H9 (cell line): ENCODE data around the gene KCNMA1. TPM values are rescaled to one million over a fixed set of nuclear protein-coding genes. Genes with fewer than 3 reads are reported as not detected.

Experiments
- DNase-seq: peaks from one replicate; pipeline ENCODE4 v3.0.0-alpha.2; 2017
- H2AFZ ChIP-seq: one replicate; pipeline ENCODE4 v1.6.1; 2013; ENCODE audit warnings: mild to moderate bottlenecking, low read length, control low read depth, moderate library complexity
- H2AK5ac ChIP-seq: 2 replicates; pipeline ENCODE4 v1.6.1; 2013; ENCODE audit warnings: low read length, control low read depth, mixed read lengths; ENCODE audit not compliant: insufficient read length
- H2BK120ac ChIP-seq: one replicate; pipeline ENCODE4 v1.6.1; 2013; ENCODE audit warnings: low read depth, mild to moderate bottlenecking, low read length, control low read depth, inconsistent platforms; ENCODE audit not compliant: poor library complexity, severe bottlenecking
- H2BK12ac ChIP-seq: 2 replicates; pipeline ENCODE4 v1.6.1; 2013; ENCODE audit warnings: low read length, control low read depth, mixed read lengths, low read depth; ENCODE audit not compliant: insufficient read length
- H2BK15ac ChIP-seq: 2 replicates; pipeline ENCODE4 v1.6.1; 2013; ENCODE audit warnings: low read depth, low read length, control low read depth
- H2BK20ac ChIP-seq: one replicate; pipeline ENCODE4 v1.6.1; 2013; ENCODE audit warnings: low read depth, mild to moderate bottlenecking, low read length, control low read depth, inconsistent platforms; ENCODE audit not compliant: poor library complexity, severe bottlenecking
- H2BK5ac ChIP-seq: 2 replicates; pipeline ENCODE4 v1.6.1; 2013; ENCODE audit warnings: low read length, control low read depth, mixed read lengths; ENCODE audit not compliant: insufficient read length
- H3K14ac ChIP-seq: 2 replicates; pipeline ENCODE4 v1.6.1; 2013; ENCODE audit warnings: low read length, control low read depth; ENCODE audit not compliant: insufficient read depth
- H3K18ac ChIP-seq: 2 replicates; pipeline ENCODE4 v1.6.1; 2013; ENCODE audit warnings: low read depth, mild to moderate bottlenecking, mixed read lengths, low read length, control low read depth; ENCODE audit not compliant: insufficient read length
- H3K23ac ChIP-seq: 2 replicates; pipeline ENCODE4 v1.6.1; 2013; ENCODE audit warnings: low read length, control low read depth, mixed read lengths, low read depth; ENCODE audit not compliant: insufficient read length
- H3K23me2 ChIP-seq: 2 replicates; pipeline ENCODE4 v1.6.1; 2013; ENCODE audit warnings: low read depth, mild to moderate bottlenecking, mixed read lengths, low read length, control low read depth; ENCODE audit not compliant: insufficient read length, poor library complexity, severe bottlenecking
- H3K27ac ChIP-seq: 2 replicates; pipeline ENCODE4 v1.5.1; 2013; ENCODE audit warnings: low read length, control low read depth, mixed read lengths, low read depth; ENCODE audit not compliant: insufficient read length
- H3K27me3 ChIP-seq: 2 replicates; pipeline ENCODE4 v1.6.1; 2013; ENCODE audit warnings: low read length, control low read depth, inconsistent platforms; ENCODE audit not compliant: insufficient read depth
- H3K4ac ChIP-seq: 2 replicates; pipeline ENCODE4 v1.6.1; 2013; ENCODE audit warnings: low read depth, mild to moderate bottlenecking, control low read depth, inconsistent platforms, low read length, moderate library complexity
- H3K4me1 ChIP-seq: 2 replicates; pipeline ENCODE4 v1.6.1; 2013; ENCODE audit warnings: low read length, control low read depth, inconsistent platforms; ENCODE audit not compliant: insufficient read depth
- H3K4me2 ChIP-seq: 2 replicates; pipeline ENCODE4 v1.6.1; 2013; ENCODE audit warnings: low read length, control low read depth, mixed read lengths; ENCODE audit not compliant: insufficient read length, insufficient read depth
- H3K56ac ChIP-seq: 2 replicates; pipeline ENCODE4 v1.6.1; 2013; ENCODE audit warnings: low read depth, mild to moderate bottlenecking, mixed read lengths, low read length, control low read depth; ENCODE audit not compliant: insufficient read length
- H3K79me1 ChIP-seq: 2 replicates; pipeline ENCODE4 v1.6.1; 2013; ENCODE audit warnings: low read depth, mild to moderate bottlenecking, moderate library complexity, low read length, control low read depth, inconsistent platforms; ENCODE audit not compliant: insufficient read depth, poor library complexity, severe bottlenecking
- H3K79me2 ChIP-seq: 2 replicates; pipeline ENCODE4 v1.6.1; 2013; ENCODE audit warnings: low read length, control low read depth, inconsistent platforms; ENCODE audit not compliant: insufficient read depth
- H3K9ac ChIP-seq: 2 replicates; pipeline ENCODE4 v1.6.1; 2013; ENCODE audit warnings: low read length, control low read depth, mixed read lengths; ENCODE audit not compliant: insufficient read length; ENCODE audit errors: extremely low read depth
- H3K9me3 ChIP-seq: one replicate; pipeline ENCODE4 v1.6.1; 2013; ENCODE audit warnings: low read depth, low read length, inconsistent platforms; ENCODE audit not compliant: control insufficient read depth
- H3T11ph ChIP-seq: one replicate; pipeline ENCODE4 v1.6.1; 2013; ENCODE audit warnings: mild to moderate bottlenecking, low read length, control low read depth, inconsistent platforms
- H4K20me1 ChIP-seq: one replicate; pipeline ENCODE4 v1.6.1; 2013; ENCODE audit not compliant: control insufficient read depth, insufficient read length, insufficient read depth
- H4K5ac ChIP-seq: 2 replicates; pipeline ENCODE4 v1.6.1; 2013; ENCODE audit warnings: low read depth, mild to moderate bottlenecking, mixed read lengths, low read length, control low read depth; ENCODE audit not compliant: insufficient read length
- H4K8ac ChIP-seq: replicated peaks from 2 replicates; pipeline ENCODE4 v1.6.1; 2013; ENCODE audit warnings: low read length, control low read depth, mixed read lengths, low read depth; ENCODE audit not compliant: insufficient read length
- H4K91ac ChIP-seq: 2 replicates; pipeline ENCODE4 v1.6.1; 2013; ENCODE audit warnings: low read depth, mild to moderate bottlenecking, moderate library complexity, mixed read lengths, low read length, control low read depth; ENCODE audit not compliant: insufficient read length
- H3K27ac Mint-ChIP-seq, 3 experiments: 2 replicates in 2 of 3; 3 replicates in 1 of 3; pipeline ENCODE4 v1.8.0; 2020 to 2021; ENCODE audit warnings: mixed read lengths in 3 of 3, mild to moderate bottlenecking in 1 of 3, moderate library complexity in 1 of 3
- H3K27me3 Mint-ChIP-seq: 2 replicates; pipeline ENCODE4 v1.8.0; 2021; ENCODE audit warnings: low read depth, mild to moderate bottlenecking, moderate library complexity, mixed read lengths
- H3K36me3 Mint-ChIP-seq, 3 experiments: 2 replicates in 2 of 3; 3 replicates in 1 of 3; pipeline ENCODE4 v1.8.0; 2020 to 2021; ENCODE audit warnings: low read depth in 3 of 3, mixed read lengths in 3 of 3; ENCODE audit not compliant: insufficient read depth in 1 of 3
- H3K4me1 Mint-ChIP-seq, 2 experiments: 2 replicates each; pipeline ENCODE4 v1.8.0; 2020; ENCODE audit warnings: mixed read lengths in 2 of 2
- H3K4me3 Mint-ChIP-seq, 2 experiments: 2 replicates in 1 of 2; 3 replicates in 1 of 2; pipeline ENCODE4 v1.8.0; 2020 to 2021; ENCODE audit warnings: mild to moderate bottlenecking in 2 of 2, mixed read lengths in 2 of 2, moderate library complexity in 1 of 2
- H3K9me3 Mint-ChIP-seq, 2 experiments: 2 replicates in 1 of 2; 3 replicates in 1 of 2; pipeline ENCODE4 v1.8.0; 2020; ENCODE audit warnings: mild to moderate bottlenecking in 2 of 2, mixed read lengths in 2 of 2, moderate library complexity in 1 of 2
- WGBS: extraction: QIAGEN DNeasy Blood & Tissue Kit; methylation state at CpG from one replicate; pipeline ENCODE4 v1.1.7; 2013; ENCODE audit warnings: missing lambda C conversion rate, low lambda C conversion rate, mixed read lengths; ENCODE audit not compliant: insufficient read length; ENCODE audit errors: extremely low coverage; 5-methylcytosine and 5-hydroxymethylcytosine counted together
- total RNA-seq: library from RNA; stranded (reverse); gene quantifications from 2 replicates; pipeline ENCODE4 v1.2.1, GENCODE V29; 2021
- TF ChIP-seq, protein P1 (sequence below): fragments of 200-600 bp; sonication (generic); conservative IDR thresholded peaks from 3 replicates; pipeline ENCODE4 v1.8.0; 2021; ENCODE audit warnings: antibody characterized with exemption, mild to moderate bottlenecking

KCNMA1 gene
- total RNA-seq, 1 experiment from 2014 or later: 2.0 TPM

DNA sequence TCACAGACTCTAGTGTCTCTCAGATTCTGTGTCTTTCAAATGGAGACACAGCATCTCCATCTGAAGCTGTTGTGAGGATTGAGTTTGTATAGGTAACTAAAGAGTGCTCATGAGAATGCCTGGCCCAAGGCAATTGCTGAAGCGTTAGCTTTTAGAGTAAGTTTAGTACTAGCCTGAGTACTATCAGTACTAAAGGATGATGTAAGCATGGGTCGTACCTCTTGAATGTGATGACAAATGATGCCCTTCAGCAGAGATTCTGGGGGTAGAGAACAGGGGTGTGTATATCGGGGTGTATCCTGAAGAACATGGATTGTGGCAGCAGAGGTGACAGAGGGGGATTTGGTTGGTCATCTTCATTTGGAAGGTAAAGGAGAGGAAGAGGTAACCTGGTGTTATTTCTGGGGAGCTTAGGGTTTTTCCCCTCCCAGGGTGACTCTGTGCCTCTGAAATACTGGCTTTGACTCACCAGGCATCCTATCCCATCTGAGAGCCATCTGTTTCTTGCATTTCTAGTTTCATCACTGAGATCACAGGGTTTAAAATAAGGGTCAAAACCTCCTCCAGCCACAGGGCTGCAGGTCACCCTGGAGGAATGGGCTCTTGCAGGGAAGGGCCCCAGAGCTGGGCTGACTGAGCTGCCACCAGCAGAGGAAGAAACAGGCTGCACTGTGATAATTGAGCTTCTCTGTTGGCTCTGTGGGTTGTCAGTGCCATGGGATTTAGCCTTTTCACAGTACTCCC lies 756.0 kb downstream of the KCNMA1 start:
- no peaks in the 10 kb centered on the region for H3K79me2 ChIP-seq
- H3T11ph ChIP-seq: no peak overlapping the region
- no peak overlapping the region for H3K18ac ChIP-seq
- no peak overlapping the region for H3K14ac ChIP-seq
- no peak overlapping the region for H2BK5ac ChIP-seq
- H3K27ac ChIP-seq: no peak overlapping the region
- H3K4me2 ChIP-seq: no peak overlapping the region
- Mint-ChIP-seq H3K36me3 (no peaks in the 10 kb centered on the region), H3K4me1 (peaks cover 8 to 17% of the 10 kb centered on the region in 2 experiments; a peak in 3 of 4 replicates), H3K4me3 (no peak overlapping the region), H3K9me3 (no peaks in the 10 kb centered on the region), H3K27me3 (no peaks in the 10 kb centered on the region), H3K27ac (peak overlapping the region in 1 of 3 experiments; percentile 2; a peak in 1 of 7 replicates)
- no peak overlapping the region for H3K9ac ChIP-seq
- H3K27me3 ChIP-seq: no peaks in the 10 kb centered on the region
- no peaks in the 10 kb centered on the region for H3K23me2 ChIP-seq
- H2BK20ac ChIP-seq: no peak overlapping the region
- H3K9me3 ChIP-seq: no peaks in the 10 kb centered on the region
- H4K20me1 ChIP-seq: no peaks in the 10 kb centered on the region
- TF ChIP-seq, protein P1, sequence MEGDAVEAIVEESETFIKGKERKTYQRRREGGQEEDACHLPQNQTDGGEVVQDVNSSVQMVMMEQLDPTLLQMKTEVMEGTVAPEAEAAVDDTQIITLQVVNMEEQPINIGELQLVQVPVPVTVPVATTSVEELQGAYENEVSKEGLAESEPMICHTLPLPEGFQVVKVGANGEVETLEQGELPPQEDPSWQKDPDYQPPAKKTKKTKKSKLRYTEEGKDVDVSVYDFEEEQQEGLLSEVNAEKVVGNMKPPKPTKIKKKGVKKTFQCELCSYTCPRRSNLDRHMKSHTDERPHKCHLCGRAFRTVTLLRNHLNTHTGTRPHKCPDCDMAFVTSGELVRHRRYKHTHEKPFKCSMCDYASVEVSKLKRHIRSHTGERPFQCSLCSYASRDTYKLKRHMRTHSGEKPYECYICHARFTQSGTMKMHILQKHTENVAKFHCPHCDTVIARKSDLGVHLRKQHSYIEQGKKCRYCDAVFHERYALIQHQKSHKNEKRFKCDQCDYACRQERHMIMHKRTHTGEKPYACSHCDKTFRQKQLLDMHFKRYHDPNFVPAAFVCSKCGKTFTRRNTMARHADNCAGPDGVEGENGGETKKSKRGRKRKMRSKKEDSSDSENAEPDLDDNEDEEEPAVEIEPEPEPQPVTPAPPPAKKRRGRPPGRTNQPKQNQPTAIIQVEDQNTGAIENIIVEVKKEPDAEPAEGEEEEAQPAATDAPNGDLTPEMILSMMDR: no peak
- H2AFZ ChIP-seq: no peak overlapping the region
- no peak overlapping the region for H2BK12ac ChIP-seq
- H2AK5ac ChIP-seq: no peak overlapping the region
- no peaks in the 10 kb centered on the region for H3K4me1 ChIP-seq
- no peak overlapping the region for H3K4ac ChIP-seq
- WGBS: no CpG with 5 or more reads among the region's 3 CpGs
- DNase-seq: no peak
- no peak overlapping the region for H2BK15ac ChIP-seq
- no peak overlapping the region for H3K23ac ChIP-seq
- H4K91ac ChIP-seq: no peak overlapping the region
- no peak overlapping the region for H4K5ac ChIP-seq
- no peak overlapping the region for H2BK120ac ChIP-seq
- no peak overlapping the region for H3K56ac ChIP-seq
- no peaks in the 10 kb centered on the region for H3K79me1 ChIP-seq
- no peak overlapping the region for H4K8ac ChIP-seq
